Parathyroid adenoma (tissue), 2 donors: ENCODE measurements around the gene MAFF.
A peak's percentile ranks its signal among the peaks of the same experiment; 100 is the strongest.

Source experiments
- H2AFZ ChIP-seq: fragments of 300-600 bp; sonication (generic); one replicate; pipeline ENCODE4 v1.7.0; 2017; ENCODE audit warnings: antibody characterized with exemption, mild to moderate bottlenecking
- H3K27ac ChIP-seq: fragments of 300-600 bp; sonication (generic); one replicate; pipeline ENCODE4 v1.7.0; 2017
- H3K27me3 ChIP-seq: fragments of 300-600 bp; sonication (generic); one replicate; pipeline ENCODE4 v1.7.0; 2017; ENCODE audit warnings: low read length; ENCODE audit not compliant: control insufficient read depth, insufficient read depth
- H3K36me3 ChIP-seq: fragments of 300-600 bp; sonication (generic); one replicate; pipeline ENCODE4 v1.7.0; 2017; ENCODE audit warnings: low read length; ENCODE audit not compliant: control insufficient read depth, insufficient read depth
- H3K4me1 ChIP-seq: fragments of 300-600 bp; sonication (generic); one replicate; pipeline ENCODE4 v1.7.0; 2017; ENCODE audit warnings: control low read depth
- H3K4me2 ChIP-seq: fragments of 300-600 bp; sonication (generic); one replicate; pipeline ENCODE4 v1.7.0; 2017; ENCODE audit warnings: low read length
- H3K4me3 ChIP-seq: fragments of 300-600 bp; sonication (generic); one replicate; pipeline ENCODE4 v1.7.0; 2017; ENCODE audit warnings: low read depth, low read length
- H3K79me2 ChIP-seq: fragments of 300-600 bp; sonication (generic); one replicate; pipeline ENCODE4 v1.7.0; 2017; ENCODE audit warnings: control low read depth
- H3K9ac ChIP-seq: fragments of 300-600 bp; sonication (generic); one replicate; pipeline ENCODE4 v1.7.0; 2017; ENCODE audit warnings: mild to moderate bottlenecking
- H3K9me3 ChIP-seq: fragments of 300-600 bp; sonication (generic); one replicate; pipeline ENCODE4 v1.7.0; 2017; ENCODE audit warnings: low read length; ENCODE audit not compliant: control insufficient read depth
- TF ChIP-seq, protein P1 (sequence below): fragments of 300-600 bp; sonication (generic); IDR thresholded peaks from one replicate; pipeline ENCODE4 v1.7.0; 2017; ENCODE audit warnings: antibody characterized with exemption, mild to moderate bottlenecking
- donor health status: primary hyperparathyroidism.

MAFF gene

DNA sequence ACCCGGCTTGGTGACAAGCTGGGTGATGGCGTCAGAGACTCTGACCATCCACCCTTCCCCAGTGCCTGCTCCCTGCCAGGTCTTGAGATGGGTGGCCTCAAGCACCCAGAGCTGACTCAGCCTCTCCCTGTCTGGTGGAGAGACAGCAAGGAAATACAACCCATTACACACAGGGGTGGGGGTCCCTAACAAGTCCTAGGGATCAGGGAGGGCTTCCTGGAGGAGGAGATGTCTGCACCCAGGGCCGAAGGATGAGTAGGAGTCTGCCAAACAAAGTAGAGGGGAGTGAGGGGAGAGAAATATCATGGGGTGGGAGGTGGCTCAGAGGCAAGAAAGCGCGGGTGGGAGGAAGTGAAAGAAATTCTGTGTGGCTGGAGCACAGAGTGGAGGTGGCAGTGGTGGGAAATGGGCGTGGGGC is 6.8 kb downstream of the MAFF start:
- Histone ChIP-seq H3K27me3 (no peaks in the 10 kb centered on the region), H3K4me3 (no peak overlapping the region), H3K4me1 (no peaks in the 10 kb centered on the region), H3K4me2 (no peak overlapping the region), H3K79me2 (peaks cover 3% of the 10 kb centered on the region), H3K36me3 (no peaks in the 10 kb centered on the region), H3K27ac (no peak overlapping the region), H3K9ac (no peak overlapping the region), H2AFZ (no peak overlapping the region), H3K9me3 (no peaks in the 10 kb centered on the region)
- TF ChIP-seq, protein P1, sequence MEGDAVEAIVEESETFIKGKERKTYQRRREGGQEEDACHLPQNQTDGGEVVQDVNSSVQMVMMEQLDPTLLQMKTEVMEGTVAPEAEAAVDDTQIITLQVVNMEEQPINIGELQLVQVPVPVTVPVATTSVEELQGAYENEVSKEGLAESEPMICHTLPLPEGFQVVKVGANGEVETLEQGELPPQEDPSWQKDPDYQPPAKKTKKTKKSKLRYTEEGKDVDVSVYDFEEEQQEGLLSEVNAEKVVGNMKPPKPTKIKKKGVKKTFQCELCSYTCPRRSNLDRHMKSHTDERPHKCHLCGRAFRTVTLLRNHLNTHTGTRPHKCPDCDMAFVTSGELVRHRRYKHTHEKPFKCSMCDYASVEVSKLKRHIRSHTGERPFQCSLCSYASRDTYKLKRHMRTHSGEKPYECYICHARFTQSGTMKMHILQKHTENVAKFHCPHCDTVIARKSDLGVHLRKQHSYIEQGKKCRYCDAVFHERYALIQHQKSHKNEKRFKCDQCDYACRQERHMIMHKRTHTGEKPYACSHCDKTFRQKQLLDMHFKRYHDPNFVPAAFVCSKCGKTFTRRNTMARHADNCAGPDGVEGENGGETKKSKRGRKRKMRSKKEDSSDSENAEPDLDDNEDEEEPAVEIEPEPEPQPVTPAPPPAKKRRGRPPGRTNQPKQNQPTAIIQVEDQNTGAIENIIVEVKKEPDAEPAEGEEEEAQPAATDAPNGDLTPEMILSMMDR, result no peak

DNA sequence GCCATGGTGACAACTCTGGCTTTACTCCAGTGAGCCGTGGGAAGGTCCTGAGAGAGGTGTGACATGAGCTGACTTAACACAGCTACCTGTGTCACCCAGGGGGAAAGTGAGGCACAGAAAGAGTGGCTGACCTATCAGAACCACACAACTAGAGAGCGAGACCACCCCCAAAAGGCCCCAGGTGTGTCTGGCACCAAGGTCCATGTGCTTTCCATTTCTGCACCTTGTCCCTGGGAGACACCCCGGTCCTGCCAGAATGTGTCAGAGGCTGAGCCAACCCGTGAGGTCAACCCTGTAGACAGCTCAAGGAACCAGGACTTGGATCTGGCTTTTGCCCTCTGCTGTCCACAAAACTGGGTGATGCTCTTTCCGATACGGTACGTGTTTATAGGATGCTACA is 9.8 kb downstream of the MAFF start:
- no peaks in the 10 kb centered on the region for H3K9me3 ChIP-seq
- no peak overlapping the region for H3K4me2 ChIP-seq
- H3K4me3 ChIP-seq, result no peak overlapping the region
- H3K4me1 ChIP-seq, result no peaks in the 10 kb centered on the region
- H3K27ac ChIP-seq, result no peak overlapping the region
- H3K27me3 ChIP-seq, result no peaks in the 10 kb centered on the region
- no peak overlapping the region for H2AFZ ChIP-seq
- H3K79me2 ChIP-seq, result peaks cover 3% of the 10 kb centered on the region
- TF ChIP-seq, protein P1, result no peak
- H3K9ac ChIP-seq, result no peak overlapping the region
- no peaks in the 10 kb centered on the region for H3K36me3 ChIP-seq

GRCh38 chr22:38212442-38212841 is 10.6 kb downstream of the MAFF start:
- Histone ChIP-seq H3K9me3 (no peaks in the 10 kb centered on the region), H3K36me3 (no peaks in the 10 kb centered on the region), H3K4me3 (no peak overlapping the region), H3K4me2 (no peak overlapping the region), H3K9ac (no peak overlapping the region), H3K79me2 (peaks cover 3% of the 10 kb centered on the region), H2AFZ (no peak overlapping the region), H3K27me3 (no peaks in the 10 kb centered on the region), H3K4me1 (no peaks in the 10 kb centered on the region), H3K27ac (no peak overlapping the region)
- TF ChIP-seq, protein P1, result no peak

GRCh38 chr22:38213319-38213989 is 11.7 kb downstream of the MAFF start:
- H3K9me3 ChIP-seq, result no peaks in the 10 kb centered on the region
- no peak overlapping the region for H3K4me2 ChIP-seq
- no peaks in the 10 kb centered on the region for H3K36me3 ChIP-seq
- TF ChIP-seq, protein P1, result no peak
- H3K9ac ChIP-seq, result no peak overlapping the region
- no peaks in the 10 kb centered on the region for H3K27me3 ChIP-seq
- H3K4me1 ChIP-seq, result no peaks in the 10 kb centered on the region
- no peak overlapping the region for H2AFZ ChIP-seq
- H3K4me3 ChIP-seq, result no peak overlapping the region
- H3K79me2 ChIP-seq, result peaks cover 2% of the 10 kb centered on the region
- H3K27ac ChIP-seq, result no peak overlapping the region

GRCh38 chr22:38213990-38214301 is 12.2 kb downstream of the MAFF start:
- Histone ChIP-seq H3K36me3 (no peaks in the 10 kb centered on the region), H3K27me3 (no peaks in the 10 kb centered on the region), H3K9ac (no peak overlapping the region), H2AFZ (no peak overlapping the region), H3K9me3 (no peaks in the 10 kb centered on the region), H3K27ac (no peak overlapping the region), H3K4me1 (no peaks in the 10 kb centered on the region), H3K79me2 (no peaks in the 10 kb centered on the region), H3K4me2 (peak overlapping the region; percentile 47), H3K4me3 (no peak overlapping the region)
- TF ChIP-seq, protein P1, result no peak
